ENCODE measurements around the gene SLC1A4.

- TF ChIP-seq, protein P1, sequence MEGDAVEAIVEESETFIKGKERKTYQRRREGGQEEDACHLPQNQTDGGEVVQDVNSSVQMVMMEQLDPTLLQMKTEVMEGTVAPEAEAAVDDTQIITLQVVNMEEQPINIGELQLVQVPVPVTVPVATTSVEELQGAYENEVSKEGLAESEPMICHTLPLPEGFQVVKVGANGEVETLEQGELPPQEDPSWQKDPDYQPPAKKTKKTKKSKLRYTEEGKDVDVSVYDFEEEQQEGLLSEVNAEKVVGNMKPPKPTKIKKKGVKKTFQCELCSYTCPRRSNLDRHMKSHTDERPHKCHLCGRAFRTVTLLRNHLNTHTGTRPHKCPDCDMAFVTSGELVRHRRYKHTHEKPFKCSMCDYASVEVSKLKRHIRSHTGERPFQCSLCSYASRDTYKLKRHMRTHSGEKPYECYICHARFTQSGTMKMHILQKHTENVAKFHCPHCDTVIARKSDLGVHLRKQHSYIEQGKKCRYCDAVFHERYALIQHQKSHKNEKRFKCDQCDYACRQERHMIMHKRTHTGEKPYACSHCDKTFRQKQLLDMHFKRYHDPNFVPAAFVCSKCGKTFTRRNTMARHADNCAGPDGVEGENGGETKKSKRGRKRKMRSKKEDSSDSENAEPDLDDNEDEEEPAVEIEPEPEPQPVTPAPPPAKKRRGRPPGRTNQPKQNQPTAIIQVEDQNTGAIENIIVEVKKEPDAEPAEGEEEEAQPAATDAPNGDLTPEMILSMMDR (IDR thresholded peaks at IDR 0.05): no peak
- TF ChIP-seq ZFX (IDR thresholded peaks at IDR 0.05; ENCODE audit: borderline replicate concordance): no peak
Observed at GRCh38 chr2:64951306-64951953, 37.8 kb upstream of the SLC1A4 start.
